COLO668 (cell line): ENCODE data around the gene PPP1R1B.

ENCODE experiments used
- DNase-seq: peaks from one replicate; lab custom pipeline; 2025; ENCODE audit not compliant: unreplicated experiment; lab: John Stamatoyannopoulos, UW

Gene PPP1R1B

DNA sequence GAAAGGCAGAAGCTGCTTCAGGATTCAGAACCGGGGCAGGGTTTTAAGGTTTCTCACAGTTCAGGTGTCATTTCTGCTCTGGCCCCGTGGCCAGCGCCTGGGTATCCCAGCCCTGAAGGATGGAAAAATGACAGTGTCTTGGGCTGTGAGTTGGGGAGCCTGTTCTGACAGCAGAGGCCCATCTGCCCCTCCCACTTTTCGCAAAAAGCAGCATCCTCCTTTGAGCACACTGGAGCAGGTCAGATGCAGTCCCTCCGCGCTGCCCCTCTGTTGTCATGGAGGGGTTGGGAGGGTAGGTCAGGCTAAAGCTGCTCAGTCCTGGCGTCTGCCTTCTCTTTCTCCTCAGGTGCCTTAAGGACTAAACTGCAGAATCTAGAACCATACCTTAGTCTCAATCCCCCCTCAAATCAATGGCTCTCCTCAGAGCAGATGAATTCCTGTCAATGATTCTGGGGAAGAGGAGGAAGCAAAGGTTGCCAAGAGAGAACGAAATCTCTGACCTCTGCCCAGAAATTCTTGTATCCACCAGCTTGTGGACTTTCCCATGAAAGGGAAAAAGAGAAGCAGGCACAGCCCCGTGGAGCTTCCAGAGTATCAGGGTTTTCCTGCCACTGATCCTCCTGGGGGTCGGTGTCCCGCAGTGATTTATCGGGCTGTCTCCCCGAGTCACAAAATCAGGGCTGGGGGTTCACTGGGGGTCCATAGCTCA is 26.3 kb upstream of the PPP1R1B start:
- DNase-seq, result no peak

DNA sequence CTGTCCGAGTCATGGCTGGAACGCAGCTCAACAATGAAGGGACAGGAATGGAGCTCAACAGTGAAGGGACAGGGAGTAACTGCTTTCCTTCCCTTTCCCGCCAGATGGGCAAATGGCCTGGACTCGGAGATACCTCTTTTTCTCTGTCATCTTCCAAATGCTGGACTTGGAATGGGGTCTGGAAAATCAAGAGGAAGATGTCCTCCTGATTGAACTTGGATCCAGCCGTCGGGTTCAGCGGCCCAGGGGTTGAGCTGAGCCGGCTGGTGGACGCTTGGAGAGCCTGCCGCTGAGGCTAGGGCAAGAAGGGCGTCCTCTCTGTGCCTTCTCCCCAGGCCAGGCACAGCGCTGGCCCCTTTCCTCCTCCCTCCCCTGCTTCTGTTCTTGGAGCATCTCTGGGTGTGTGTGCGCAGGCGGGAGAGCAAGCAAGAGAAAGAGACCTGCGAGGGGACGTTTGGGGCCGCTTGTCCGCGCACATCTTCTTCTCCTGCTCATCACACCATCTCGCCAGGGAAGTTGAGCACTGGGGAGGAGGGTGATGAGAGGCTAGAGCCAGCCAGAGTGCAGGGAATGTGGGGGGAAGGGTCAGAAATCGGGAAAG is 25.7 kb upstream of the PPP1R1B start:
- no peak for DNase-seq

DNA sequence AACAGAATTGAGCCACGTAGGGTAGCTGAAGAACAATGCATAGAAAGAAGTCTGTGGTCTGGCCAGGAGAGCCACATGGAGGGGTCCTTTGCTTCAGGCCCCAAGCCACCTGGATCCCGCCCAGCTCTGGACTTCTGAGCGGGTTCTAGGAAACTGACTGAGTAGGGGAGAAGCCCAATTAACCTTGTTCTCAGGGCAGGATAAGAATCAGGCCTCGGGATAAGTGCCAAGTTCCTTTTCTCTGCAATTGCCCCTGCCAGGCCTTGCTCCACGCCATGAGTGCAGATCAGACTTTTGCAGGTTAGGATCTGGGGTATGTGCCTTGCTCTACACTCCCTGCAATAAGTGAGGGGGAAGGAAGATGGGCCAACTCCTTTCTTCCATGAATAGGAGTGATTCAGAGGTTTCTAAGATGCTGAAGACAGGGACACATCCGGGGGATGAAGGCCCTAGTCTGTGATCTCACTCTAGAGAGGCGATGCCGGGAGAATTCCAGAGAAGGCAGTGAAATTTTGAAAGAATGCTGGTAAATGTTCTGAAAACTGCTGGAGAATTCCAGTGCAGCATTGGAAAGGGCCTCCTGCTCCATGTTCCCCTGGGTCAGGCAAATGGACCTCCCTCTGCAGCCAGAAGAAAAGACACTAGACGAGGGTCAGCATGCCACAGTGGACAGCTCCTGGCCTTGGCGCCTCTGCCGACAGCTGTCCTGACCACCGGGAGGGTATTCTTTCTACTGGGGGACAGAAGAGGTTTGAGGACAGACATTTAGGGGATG is 24.8 kb upstream of the PPP1R1B start:
- DNase-seq, result no peak

DNA sequence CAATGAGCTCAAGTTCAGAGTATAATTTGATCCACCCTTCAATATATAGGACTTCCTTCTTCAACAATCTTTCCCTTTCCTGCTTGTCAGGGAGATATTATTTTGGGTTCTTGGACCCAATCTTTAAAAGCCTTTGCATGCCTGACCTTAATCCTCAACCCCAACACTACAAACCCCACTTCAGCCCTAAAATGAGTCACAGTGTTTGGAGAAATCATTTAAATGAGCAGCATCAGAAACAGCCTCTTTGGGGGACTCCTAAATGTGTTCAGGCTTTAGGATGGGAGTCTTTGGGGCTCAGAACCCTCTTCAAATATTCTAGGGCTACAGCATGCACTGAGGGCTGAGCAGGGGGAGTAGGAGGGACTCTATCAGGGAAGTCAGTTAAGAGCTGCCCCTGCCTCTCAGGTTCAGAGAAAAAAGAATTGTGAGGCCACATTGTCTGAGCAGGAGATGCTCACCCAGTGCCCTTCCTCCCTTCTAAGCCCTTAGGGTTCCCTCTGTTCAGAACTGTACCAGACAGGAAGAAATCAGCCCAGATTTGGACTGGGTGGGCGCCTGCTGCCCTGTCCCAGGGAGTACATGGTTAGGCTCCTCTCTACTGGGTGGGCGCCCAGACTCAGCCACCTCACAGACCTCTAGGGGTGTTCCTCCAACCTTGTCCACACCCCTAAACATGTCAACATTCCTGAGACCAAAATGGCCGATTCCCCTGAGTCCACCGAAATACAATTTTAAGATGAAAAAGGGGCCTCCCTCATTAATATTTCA is 24.0 kb upstream of the PPP1R1B start:
- no peak for DNase-seq

DNA sequence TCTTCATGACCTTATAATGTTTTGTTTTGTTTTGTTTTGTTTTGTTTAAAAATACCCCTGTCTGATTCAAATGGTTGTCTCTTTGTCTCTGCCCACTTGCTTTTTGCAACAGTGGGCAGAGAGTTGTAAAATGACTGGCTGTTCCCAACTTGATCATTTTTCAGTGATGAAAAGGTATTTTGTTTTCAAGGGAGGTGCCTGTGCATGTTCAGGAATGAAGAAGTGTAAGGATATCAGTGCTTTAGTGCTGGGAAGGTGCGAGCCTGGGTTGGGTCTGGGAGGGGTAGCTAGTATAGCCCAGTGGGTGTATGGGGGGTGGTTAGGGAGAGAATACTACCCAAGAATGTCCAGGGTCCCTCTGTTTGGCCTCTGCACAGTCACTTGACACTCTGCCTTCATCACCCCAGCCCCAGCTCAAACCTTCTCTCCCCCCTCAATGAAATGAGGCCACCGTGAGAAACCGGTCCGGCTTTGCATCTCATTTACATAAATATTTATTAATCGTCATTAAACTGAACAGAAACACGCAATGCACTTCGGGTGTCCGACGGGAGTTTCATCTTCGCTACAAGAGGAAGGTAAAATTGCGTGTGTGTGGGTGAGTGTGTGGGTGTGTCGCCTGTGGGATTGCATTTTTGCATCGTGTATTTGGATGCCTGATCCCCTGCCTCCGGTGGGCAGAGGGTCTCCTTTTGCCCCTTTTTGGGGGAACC is 23.3 kb upstream of the PPP1R1B start:
- DNase-seq, result no peak

DNA sequence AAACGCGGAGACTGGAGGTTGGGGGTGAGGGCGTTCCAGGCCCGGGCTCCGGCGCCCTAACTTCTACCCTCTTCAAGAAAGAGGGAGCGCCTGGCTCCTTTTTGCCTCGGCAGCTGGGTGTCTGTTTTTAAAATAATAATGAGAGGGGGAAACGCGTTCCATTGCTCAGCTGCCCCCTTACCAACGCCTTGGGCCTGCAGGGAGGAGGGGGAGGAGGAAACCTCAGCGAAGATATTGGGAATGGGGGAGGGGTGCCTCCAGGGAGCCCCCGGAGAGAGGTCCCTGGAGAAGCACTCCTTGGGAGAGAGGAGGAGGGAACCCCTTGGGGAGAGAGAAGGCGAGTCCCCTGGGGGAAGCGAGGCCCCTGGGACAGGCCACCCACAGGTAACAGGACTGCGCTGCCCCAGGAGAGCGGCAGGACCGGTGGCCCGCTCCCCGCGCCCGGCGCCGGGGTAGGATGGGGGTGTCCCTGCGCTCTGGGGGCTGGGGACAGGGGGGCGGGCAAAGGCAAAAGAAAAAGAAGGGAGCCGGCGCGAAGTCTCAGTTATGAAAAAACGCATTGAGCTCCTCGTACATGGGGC is 21.8 kb upstream of the PPP1R1B start:
- DNase-seq, result no peak

DNA sequence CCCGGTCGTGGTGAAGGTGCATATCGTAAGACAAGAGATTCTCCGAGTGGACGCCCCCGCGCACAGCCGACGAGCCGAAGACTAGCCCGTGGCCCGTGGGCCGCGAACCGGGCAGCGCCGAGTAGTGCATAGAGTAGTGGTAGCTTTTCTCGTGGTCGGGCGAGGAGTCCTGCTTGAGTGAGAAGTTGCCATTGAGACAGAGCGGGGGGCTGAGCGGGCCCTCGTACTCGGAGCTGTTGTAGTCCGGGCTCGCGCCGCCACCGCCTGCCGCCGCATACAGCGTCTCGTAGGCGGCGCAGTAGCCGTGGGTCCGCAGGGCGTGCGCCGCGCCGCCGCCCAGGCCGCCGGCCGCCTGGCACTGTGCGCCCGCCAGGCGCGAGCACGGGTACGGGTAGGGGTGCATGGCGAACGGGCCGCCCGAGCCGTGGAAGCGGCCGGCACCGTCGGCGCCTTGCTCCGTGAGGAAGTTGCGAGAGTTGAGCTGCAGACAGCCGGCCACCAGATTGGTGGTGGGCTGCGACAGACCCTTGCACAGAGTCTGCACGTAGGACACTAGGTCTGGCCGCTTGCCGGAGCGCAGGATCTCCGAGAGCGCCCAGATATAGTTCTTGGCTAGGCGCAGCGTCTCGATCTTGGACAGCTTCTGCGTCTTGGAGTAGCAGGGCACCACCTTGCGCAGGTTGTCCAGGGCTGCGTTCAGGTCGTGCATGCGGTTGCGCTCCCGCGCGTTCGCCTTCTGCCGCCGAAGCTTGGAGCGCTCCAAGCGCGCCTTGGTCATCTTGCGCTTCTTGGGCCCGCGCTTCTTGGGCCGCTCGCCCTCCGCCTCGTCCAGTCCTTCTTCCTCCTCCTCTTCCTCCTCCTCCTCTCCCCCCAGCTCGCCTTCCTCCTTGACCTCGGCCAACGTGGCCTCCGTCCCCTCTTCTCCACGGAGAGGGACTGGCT is 21.0 kb upstream of the PPP1R1B start:
- peak; percentile 15 for DNase-seq

DNA sequence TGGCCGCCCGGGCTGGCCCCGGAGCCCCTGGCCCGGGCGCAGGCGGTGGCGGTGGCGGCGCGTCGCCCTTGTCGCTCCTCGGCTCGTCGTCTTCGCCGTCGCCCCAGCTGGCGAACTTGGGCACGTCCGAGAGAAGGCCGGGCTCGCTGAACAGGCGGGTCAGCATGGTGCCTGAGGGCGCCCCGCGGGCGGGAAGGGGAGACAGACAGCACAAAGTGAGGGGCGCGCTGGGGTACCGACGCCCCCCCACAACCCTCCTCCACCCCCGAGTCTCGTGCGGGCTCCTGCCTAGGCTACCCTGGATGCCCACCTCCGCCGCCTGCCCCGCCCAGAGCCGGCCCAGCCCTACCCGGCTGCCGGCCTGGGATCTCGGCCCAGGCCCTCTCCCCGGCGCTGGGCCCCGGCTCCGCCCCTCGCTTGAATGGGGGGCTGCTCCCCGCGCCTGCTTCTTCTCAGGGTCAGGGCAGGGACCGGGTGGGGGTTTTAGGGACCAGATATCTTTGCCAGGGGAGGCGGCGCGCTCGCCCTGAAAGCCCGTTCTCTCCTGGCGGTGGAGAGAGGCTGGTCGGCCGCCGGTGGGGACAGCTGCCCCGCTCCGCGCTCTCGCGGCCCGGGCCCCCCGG is 20.2 kb upstream of the PPP1R1B start:
- no peak for DNase-seq

DNA sequence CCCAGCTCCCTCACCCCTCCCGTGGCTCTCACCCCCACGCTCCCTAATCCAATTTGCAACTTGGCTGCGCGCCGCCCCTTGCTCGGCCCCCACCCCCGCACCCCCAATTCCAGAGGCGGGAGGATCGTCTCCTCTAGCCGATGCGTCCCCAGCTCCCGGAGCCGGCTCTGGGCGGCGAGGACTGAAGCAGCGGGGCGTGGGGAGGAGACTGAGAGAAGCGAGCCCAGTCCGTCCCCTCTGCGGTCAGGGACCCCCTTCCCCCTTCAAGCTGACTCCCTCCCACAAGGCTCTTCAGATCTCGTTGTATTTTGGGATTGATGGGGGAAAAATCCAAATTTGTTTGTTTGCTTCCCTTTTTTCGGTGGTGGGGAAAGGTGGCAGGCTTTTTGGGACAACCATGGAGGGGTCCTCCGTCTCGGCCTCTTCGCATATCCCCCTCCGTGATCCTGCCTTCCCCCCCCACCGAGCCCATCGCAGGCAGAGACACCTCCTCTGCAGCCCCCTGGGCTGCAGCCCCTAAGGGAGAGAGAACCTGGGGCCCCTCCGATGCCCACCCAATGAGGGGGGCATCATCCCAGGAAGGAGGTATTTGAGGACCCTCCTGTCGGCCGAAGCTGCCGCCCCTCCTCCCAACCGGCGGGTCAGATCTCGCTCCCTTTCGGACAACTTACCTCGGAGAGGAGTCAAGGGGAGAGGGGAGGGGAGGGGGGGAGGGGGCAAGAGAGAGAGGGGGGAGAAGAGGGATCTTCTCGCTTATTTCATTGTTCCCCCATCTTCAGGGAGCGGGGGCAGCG is 19.5 kb upstream of the PPP1R1B start:
- DNase-seq, result no peak

DNA sequence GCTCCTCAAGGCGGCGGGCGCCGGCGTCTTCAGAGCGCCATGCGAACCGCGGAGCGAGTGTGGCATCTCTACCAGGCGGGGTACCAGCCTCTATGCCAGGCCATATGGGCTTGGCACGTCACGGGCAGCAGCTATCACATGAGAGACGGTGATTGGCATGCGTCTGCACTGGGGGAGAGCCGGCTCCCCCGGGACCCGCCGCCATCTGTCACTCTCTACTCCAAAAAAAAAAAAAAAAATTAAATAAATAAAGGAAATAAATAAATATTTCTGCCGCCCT is 19.0 kb upstream of the PPP1R1B start, which contains the start of gene NEUROD2:
Gene NEUROD2, minus strand, starts transcription at position 70 of the 280 bp plus-strand sequence. CDS start 1,321 bp downstream, outside the sequence.
- DNase-seq, result no peak

DNA sequence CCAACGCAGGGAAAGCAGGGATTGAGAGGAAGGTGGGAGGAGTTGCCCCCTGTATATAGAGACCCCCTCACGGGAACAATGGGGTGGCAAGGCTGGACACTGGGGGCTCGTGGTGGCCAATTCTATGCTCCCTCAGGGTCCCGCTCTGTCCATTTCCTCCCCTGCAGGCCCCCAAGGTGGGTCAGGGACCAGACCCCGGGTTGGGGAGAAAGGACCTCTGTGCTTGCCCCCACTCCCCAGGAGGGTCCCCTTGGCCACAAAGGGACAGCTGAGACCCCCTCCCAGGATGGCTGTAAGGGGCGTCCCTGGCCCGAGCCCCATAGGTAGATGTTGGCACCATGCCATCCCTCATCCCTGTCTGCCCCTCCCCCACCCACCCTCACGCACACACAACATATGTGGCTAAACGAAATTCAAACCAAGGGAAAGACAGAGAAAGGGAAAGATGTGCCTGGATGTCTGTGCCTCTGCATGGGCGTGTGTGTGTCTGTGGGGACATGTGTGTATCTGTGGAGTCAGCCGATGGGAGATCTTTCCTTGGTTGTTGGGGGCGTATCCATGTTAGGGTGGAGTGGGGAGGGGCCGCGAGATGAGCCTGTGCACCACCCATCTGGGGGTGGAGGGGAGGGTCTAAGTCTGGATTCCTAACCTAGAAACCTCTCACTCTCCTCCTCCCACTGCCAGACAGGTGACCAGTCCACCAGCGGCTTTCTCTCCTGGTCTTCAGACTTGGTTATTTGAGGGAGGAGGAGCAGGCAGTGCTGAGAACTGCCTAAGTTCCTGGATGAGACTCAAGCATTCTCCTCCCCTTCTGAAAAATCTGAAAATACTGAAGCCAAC is 18.4 kb upstream of the PPP1R1B start:
- no peak for DNase-seq

DNA sequence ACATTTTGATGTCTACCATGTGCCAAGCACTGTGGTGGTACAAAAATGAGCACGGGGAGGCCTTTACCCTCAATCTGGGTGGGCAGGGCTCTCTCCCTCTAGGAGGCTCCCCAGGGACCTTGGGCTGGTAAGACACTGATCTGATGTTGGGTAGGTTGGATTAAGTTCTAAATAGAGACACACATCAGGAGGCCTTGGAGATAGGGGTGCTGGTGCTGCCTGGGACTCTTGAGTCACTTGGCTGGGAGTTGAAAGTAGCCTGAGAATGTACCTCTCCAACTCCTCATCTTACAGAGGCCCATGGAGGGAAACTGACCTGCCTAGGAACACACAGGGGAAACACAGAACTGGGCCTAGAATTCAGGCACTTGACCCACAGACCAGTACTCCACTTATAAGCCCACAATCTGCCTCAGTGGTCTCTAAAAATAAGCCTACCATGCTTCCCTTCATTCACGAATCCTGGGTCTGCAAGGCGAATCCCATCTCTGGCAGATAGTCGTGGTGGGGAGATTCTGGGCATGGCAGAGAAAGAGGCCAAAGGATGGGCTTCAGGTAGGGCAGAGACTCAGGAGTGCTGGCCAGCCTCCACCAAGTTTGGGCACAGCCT is 17.2 kb upstream of the PPP1R1B start:
- DNase-seq, result no peak

DNA sequence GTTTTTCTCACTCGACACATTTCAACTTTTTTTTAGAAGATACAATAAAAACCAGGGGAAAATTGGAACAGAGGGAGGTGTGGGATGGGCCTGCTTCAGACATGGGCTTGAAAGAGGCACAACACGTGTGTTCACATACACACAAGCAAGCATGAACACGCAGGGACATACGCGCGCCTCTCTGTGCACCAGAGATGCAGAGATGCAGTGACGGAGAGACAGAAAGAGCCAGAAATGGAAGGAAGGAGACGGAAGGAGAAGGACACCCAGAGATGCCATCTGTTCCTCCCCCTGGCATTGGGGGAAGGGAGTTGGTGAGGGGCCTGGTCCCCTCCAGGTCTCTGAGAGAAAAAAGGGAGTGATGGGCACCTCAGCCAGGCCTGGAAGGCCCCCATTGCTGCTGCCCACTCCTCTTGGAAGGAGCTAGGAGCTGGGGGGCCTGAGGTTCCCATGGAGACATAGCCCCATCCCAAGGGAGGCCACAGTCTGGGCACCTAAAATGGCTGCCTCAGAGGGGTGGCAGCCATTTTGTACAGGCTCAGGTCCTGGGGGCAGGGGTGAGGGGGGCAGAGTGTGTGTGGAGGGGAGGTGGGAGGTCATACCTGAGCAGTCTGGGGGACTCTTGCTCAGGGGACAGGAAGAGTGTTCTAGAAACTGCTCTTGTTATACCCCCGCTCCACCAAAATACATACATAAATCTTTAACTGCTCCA is 15.2 kb upstream of the PPP1R1B start:
- DNase-seq, result no peak

DNA sequence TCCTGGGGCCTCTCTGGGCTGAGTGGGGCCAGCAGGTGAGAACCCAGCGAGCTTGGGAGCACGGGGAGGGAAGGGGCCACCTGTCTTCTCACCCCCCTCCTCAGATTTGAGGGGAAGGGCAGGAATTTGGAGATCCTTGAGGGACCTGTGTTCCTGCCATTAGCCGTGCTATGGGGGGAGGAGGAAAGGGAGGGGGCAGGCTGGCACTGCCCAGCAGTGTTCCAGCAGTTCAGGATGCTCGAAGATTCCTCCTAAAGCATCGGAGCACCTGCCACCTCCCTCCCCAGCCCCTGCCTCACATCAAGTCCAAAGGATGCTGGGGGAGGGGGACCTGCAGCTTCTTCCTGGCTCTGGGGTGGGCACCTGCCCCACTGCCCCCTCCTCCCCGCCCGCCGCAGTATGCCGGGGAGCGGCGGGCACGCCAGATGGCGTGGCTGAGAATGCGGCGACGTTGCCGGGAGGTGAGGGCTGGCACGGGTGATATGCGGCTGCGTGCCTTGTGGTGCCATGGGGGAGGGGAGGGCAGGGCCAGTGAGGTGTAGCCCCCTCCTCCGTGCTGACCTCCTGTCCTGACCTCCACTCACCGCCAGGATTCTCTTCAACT is 14.4 kb upstream of the PPP1R1B start:
- DNase-seq, result no peak

DNA sequence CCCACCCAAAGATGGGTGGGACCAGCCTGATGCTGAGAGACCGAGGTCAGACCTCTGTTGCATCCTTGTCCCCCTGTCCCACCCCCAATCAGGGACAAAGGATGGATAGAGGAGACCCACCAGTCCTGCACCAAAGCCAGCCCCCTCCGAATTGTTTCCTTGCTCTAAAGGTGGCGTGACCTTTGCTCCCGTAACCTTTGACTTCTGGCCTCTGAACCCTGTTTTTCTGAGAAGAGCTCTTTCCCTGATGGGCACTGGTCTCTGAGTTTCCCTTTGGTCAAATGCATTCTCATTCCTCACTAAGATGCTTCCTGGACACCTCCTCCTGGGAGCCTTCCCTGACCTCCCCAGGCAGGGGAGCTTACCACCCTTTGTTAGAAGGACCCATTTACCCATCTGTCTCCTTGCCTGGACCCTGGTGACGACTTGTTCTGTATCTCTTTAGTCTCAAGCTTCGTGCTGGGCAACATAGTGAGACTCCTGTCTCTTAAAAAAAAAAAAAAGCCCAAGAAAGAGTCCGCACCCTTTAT is 13.8 kb upstream of the PPP1R1B start:
- no peak for DNase-seq
